Activated naive CD8-positive, alpha-beta T cell treated with anti-CD3 and anti-CD28 coated beads, Interleukin-2, amount 50 U/mL, for 24 hours (primary cell): ENCODE data around the gene HIVEP3.

ENCODE experiments used
- ATAC-seq: fragments of 150-1000 bp; cut with Tn5 transposase; one replicate; pipeline ENCODE4 v1.10.0; 2021
- DNase-seq: peaks from one replicate; pipeline ENCODE4 v3.0.0; 2021
- H3K27ac Mint-ChIP-seq: one replicate; pipeline ENCODE4 v1.8.0; 2021; ENCODE audit warnings: mild to moderate bottlenecking, mixed read lengths
- H3K27me3 Mint-ChIP-seq: one replicate; pipeline ENCODE4 v1.8.0; 2021; ENCODE audit warnings: mixed read lengths
- H3K36me3 Mint-ChIP-seq: one replicate; pipeline ENCODE4 v1.8.0; 2021; ENCODE audit warnings: low read depth, mixed read lengths
- H3K4me1 Mint-ChIP-seq: one replicate; pipeline ENCODE4 v1.8.0; 2021; ENCODE audit warnings: mixed read lengths
- H3K4me3 Mint-ChIP-seq: one replicate; pipeline ENCODE4 v1.8.0; 2021; ENCODE audit warnings: mild to moderate bottlenecking, moderate library complexity, mixed read lengths
- H3K9me3 Mint-ChIP-seq: one replicate; pipeline ENCODE4 v1.8.0; 2021; ENCODE audit warnings: mixed read lengths

Gene HIVEP3

DNA sequence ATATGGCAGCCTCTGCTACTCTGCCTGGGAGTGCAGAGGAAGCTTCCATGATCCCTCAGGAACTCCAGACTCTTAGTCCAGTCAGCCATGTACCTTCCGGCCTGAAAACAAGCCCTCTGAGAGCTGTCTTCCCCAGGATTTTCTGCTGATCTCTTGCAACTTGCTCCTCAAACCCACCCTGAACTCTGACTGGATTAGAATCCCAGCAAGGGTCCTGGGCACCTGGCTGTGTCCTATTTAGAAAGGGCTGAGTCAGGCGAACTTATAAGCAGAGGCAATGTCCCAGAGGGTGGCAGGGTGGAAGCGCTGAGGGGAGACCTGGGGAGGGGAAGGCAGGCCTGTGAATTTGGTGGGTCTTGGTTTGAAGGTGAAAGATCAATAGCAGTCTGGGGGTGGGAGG is 249.8 kb downstream of the HIVEP3 start:
- peak overlapping the region; percentile 59 for H3K27ac Mint-ChIP-seq
- no peak overlapping the region for H3K4me3 Mint-ChIP-seq
- no peaks in the 10 kb centered on the region for H3K36me3 Mint-ChIP-seq
- ATAC-seq (no peak), DNase-seq (no peak)
- no peaks in the 10 kb centered on the region for H3K9me3 Mint-ChIP-seq
- H3K27me3 Mint-ChIP-seq = no peaks in the 10 kb centered on the region
- peaks cover 99% of the 10 kb centered on the region for H3K4me1 Mint-ChIP-seq

GRCh38 chr1:41668054-41668660 is 250.6 kb downstream of the HIVEP3 start:
- peaks cover 99% of the 10 kb centered on the region for H3K4me1 Mint-ChIP-seq
- no peaks in the 10 kb centered on the region for H3K36me3 Mint-ChIP-seq
- H3K27me3 Mint-ChIP-seq = no peaks in the 10 kb centered on the region
- ATAC-seq = no peak
- H3K9me3 Mint-ChIP-seq = no peaks in the 10 kb centered on the region
- DNase-seq = no peak
- H3K27ac Mint-ChIP-seq = peak overlapping the region; percentile 90
- no peak overlapping the region for H3K4me3 Mint-ChIP-seq

- peak overlapping the region; percentile 19 for H3K4me3 Mint-ChIP-seq
- DNase-seq (peak; percentile 74), ATAC-seq (peak; percentile 61)
- H3K27me3 Mint-ChIP-seq = no peaks in the 10 kb centered on the region
- peak overlapping the region; percentile 90 for H3K27ac Mint-ChIP-seq
- H3K36me3 Mint-ChIP-seq = no peaks in the 10 kb centered on the region
- H3K4me1 Mint-ChIP-seq = peaks cover 92% of the 10 kb centered on the region
- H3K9me3 Mint-ChIP-seq = no peaks in the 10 kb centered on the region
Observed at GRCh38 chr1:41666981-41667631, 251.6 kb downstream of the HIVEP3 start.

- Mint-ChIP-seq H3K36me3 (peaks cover 3% of the 10 kb centered on the region), H3K4me1 (peaks cover 86% of the 10 kb centered on the region), H3K9me3 (no peaks in the 10 kb centered on the region), H3K27ac (peak overlapping the region; percentile 90), H3K27me3 (no peaks in the 10 kb centered on the region), H3K4me3 (no peak overlapping the region)
- DNase-seq (no peak), ATAC-seq (no peak)
Observed at GRCh38 chr1:41665962-41666917, 252.5 kb downstream of the HIVEP3 start.

- H3K27ac Mint-ChIP-seq = no peak overlapping the region
- no peaks in the 10 kb centered on the region for H3K9me3 Mint-ChIP-seq
- ATAC-seq (no peak), DNase-seq (no peak)
- H3K4me3 Mint-ChIP-seq = no peak overlapping the region
- no peaks in the 10 kb centered on the region for H3K27me3 Mint-ChIP-seq
- peaks cover 85% of the 10 kb centered on the region for H3K4me1 Mint-ChIP-seq
- peaks cover 15% of the 10 kb centered on the region for H3K36me3 Mint-ChIP-seq
Observed at GRCh38 chr1:41664861-41665640, 253.7 kb downstream of the HIVEP3 start.

DNA sequence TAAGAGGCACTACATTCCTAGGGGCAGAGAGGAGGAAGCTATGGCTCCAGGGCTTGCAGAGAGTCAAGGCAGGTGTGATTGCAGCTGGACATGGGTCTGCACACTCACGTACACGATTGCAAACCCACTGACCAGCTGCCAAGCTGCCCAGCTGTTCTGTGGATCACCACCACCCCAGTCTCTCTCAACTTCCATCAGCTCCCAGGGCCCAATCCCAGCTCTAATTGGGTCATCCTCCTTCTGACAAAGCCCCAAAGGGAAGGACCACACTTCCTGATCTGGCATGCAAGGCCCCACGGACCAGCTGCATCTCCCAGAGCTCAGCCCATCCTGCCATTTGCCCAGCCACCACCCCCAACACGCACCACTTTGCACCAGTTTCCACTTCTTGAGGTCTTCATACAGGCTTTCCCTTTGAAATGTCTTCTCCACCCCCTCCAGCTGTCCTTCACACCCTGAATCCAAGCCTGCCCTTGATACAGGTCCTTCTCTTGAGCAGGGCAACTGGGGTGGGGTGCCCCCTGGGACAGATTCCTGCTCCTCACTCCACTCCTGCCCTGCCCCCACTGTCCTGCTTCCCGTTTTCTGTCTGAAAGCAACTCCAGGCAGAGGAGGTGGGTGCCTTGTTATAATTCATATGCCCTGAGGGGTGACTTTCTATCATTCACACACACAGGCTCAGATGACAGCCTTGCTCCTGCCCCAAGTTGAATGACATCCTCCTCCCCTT is 254.9 kb downstream of the HIVEP3 start:
- H3K36me3 Mint-ChIP-seq = peaks cover 26% of the 10 kb centered on the region
- ATAC-seq (no peak), DNase-seq (no peak)
- no peak overlapping the region for H3K4me3 Mint-ChIP-seq
- H3K9me3 Mint-ChIP-seq = no peaks in the 10 kb centered on the region
- no peaks in the 10 kb centered on the region for H3K27me3 Mint-ChIP-seq
- H3K27ac Mint-ChIP-seq = peak overlapping the region; percentile 53
- H3K4me1 Mint-ChIP-seq = peaks cover 85% of the 10 kb centered on the region

- peaks cover 85% of the 10 kb centered on the region for H3K4me1 Mint-ChIP-seq
- peak overlapping the region; percentile 75 for H3K4me3 Mint-ChIP-seq
- DNase-seq = no peak
- no peaks in the 10 kb centered on the region for H3K27me3 Mint-ChIP-seq
- no peaks in the 10 kb centered on the region for H3K9me3 Mint-ChIP-seq
- peak overlapping the region; percentile 78 for H3K27ac Mint-ChIP-seq
- H3K36me3 Mint-ChIP-seq = peaks cover 35% of the 10 kb centered on the region
- ATAC-seq = peak; percentile 1
Observed at GRCh38 chr1:41662765-41663437, 255.8 kb downstream of the HIVEP3 start.

DNA sequence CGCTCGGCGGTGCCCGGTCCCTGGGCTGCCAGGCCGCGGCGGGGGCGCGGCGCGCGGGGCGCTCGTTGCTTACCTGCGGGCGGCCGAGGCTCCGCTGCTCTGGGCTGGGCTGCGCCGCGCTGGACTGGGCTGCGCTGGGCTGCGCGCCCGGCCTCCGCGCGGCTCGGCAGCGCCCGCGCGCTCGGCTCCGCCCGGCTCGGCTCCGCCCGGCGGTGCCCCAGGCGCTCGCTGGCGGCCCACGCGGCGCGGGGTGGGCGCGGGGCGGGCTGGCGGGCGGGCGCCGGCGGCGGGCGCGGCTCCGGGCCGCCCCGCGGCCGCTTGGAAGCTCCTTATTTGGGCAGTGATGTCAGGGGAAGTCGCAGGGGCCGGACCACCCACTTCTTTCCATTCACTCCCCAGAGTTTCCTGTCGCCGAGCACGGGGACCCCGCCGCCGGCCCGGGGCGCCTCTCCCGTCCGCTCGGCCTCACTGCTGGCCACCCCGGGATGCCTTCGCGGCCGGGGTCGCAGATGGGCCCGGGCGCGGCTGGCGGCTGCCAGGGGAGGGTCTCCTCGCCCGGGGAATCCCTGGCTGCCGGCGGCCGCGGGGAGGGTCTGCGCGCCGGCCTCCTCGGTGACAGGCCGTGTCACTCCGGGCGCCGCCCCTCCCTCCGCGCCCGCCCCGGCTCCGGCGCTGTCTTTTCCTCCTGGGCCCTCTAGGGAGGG is 256.5 kb downstream of the HIVEP3 start:
- H3K4me1 Mint-ChIP-seq = peaks cover 85% of the 10 kb centered on the region
- no peak overlapping the region for H3K27ac Mint-ChIP-seq
- peak; percentile 80 for DNase-seq
- H3K9me3 Mint-ChIP-seq = no peaks in the 10 kb centered on the region
- H3K4me3 Mint-ChIP-seq = peak overlapping the region; percentile 57
- H3K36me3 Mint-ChIP-seq = peaks cover 40% of the 10 kb centered on the region
- H3K27me3 Mint-ChIP-seq = no peaks in the 10 kb centered on the region
- ATAC-seq = peak; percentile 83

DNA sequence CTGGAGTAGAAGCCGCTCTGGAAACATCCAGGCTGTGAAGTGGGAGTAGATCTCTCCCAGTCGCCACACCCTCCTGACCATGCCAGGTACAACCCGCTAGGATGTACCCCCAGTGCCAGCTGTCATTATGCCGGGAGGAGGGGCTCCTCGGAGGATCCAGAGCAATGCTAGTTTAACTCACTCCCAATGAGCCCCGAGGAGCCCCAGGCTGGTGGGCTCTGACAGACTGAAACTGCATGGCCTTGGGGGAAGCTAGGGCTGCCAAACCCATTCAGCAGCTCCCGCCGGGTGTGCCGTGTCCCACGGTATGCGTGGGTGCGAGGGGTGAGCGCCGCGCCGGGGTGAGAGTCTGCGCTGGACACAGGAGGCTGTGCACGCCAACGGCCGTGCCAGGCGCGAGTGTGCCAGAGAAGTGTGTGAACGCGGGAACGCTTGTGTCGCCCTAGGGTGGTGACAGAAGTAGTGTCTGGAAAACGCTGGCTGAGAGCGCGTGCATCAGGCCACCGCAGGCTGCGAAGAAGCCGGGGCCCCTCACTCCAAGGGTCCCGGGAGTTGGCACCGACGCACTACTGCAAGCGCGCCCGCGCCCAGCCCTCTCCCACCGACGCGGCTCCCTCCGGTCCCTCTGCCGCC is 257.2 kb downstream of the HIVEP3 start:
- H3K9me3 Mint-ChIP-seq = no peaks in the 10 kb centered on the region
- H3K27ac Mint-ChIP-seq = peak overlapping the region; percentile 85
- no peaks in the 10 kb centered on the region for H3K27me3 Mint-ChIP-seq
- peaks cover 46% of the 10 kb centered on the region for H3K36me3 Mint-ChIP-seq
- peaks cover 85% of the 10 kb centered on the region for H3K4me1 Mint-ChIP-seq
- H3K4me3 Mint-ChIP-seq = peak overlapping the region; percentile 85
- ATAC-seq = peak; percentile 3
- no peak for DNase-seq

- no peaks in the 10 kb centered on the region for H3K27me3 Mint-ChIP-seq
- no peak for DNase-seq
- no peak for ATAC-seq
- no peaks in the 10 kb centered on the region for H3K9me3 Mint-ChIP-seq
- peak overlapping the region; percentile 85 for H3K4me3 Mint-ChIP-seq
- H3K27ac Mint-ChIP-seq = peak overlapping the region; percentile 85
- peaks cover 54% of the 10 kb centered on the region for H3K36me3 Mint-ChIP-seq
- H3K4me1 Mint-ChIP-seq = peaks cover 85% of the 10 kb centered on the region
Observed at GRCh38 chr1:41660570-41661427, 257.9 kb downstream of the HIVEP3 start.

GRCh38 chr1:41659903-41660302 is 258.8 kb downstream of the HIVEP3 start:
- peak overlapping the region; percentile 85 for H3K27ac Mint-ChIP-seq
- no peaks in the 10 kb centered on the region for H3K9me3 Mint-ChIP-seq
- no peak for DNase-seq
- no peak for ATAC-seq
- no peaks in the 10 kb centered on the region for H3K27me3 Mint-ChIP-seq
- peak overlapping the region; percentile 85 for H3K4me3 Mint-ChIP-seq
- peaks cover 82% of the 10 kb centered on the region for H3K4me1 Mint-ChIP-seq
- H3K36me3 Mint-ChIP-seq = peaks cover 60% of the 10 kb centered on the region

GRCh38 chr1:41659159-41659495 is 259.6 kb downstream of the HIVEP3 start:
- H3K4me3 Mint-ChIP-seq = peak overlapping the region; percentile 85
- H3K9me3 Mint-ChIP-seq = no peaks in the 10 kb centered on the region
- H3K36me3 Mint-ChIP-seq = peaks cover 63% of the 10 kb centered on the region
- ATAC-seq (no peak), DNase-seq (no peak)
- peak overlapping the region; percentile 85 for H3K27ac Mint-ChIP-seq
- H3K27me3 Mint-ChIP-seq = no peaks in the 10 kb centered on the region
- peaks cover 83% of the 10 kb centered on the region for H3K4me1 Mint-ChIP-seq
